ENCODE data around the gene CINP. TPM values are rescaled to one million over a fixed set of nuclear protein-coding genes. Genes with fewer than 3 reads are reported as not detected.

The CINP gene
- total and polyA plus RNA-seq, 9 of the 15 experiments (the other 6 are each of a cell fraction or from before 2014, with no cell fraction given): 36.3 to 63.2 (median 43.7) TPM

DNA sequence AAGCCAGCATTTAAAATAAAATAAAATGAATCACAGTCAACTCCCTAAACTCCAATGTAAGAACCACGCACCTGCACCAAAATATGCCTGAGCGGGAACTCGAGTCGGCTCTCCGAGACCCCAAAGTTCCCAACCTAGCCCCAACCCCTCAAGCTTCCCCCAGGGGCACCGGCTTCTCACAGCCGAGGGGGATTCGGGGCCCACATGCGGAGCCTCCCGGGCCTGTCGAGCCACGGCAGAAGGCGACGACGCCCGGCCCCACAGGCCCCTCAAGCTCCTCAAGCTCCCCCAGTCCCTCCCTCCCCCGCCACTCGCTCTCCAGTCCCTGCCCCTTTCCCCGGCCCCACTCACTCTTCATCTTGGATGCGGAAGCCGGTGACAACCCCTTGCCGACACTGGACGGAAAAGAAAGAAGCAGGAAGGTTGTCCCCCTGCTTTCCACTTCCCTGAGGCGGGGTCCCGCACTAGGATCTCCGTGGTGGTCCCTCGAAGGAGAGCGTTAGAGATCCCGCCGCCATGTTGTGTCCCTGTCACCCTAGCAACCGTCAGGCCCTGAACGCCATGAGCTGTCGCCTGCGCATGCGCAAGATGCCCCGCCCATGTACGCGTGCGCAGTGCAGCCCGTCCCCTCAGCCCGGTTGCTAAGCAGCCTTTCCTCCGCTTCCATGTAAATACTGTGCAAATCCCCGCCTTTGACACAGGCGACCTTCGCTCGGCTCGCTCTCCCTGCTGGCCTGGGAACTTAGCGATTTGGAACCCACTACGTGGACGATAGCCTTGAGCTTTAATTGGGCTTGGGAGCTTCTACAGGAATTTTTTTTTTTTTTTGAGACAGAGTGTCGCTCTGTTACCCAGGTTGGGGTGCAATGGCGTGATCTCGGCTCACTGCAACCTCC, 57.8 kb downstream of the CINP start, which contains the start of gene MOK (continued):
- TF ChIP-seq GATA2 (CRISPR knock-in tag; IDR thresholded peaks at IDR 0.05): no peak
- TF ChIP-seq FOXK2 (conservative IDR thresholded peaks at IDR 0.05 in 1 of 2, IDR thresholded peaks at IDR 0.05 in 1 of 2; ENCODE audit: low read depth in 2 of 2): peak; percentile 70 to 80; a peak in 3 of 4 replicates
- TF ChIP-seq ZNF274 (IDR thresholded peaks at IDR 0.05; ENCODE audit: borderline replicate concordance, low read depth, low read length): no peak
- TF ChIP-seq POLR2B (IDR thresholded peaks at IDR 0.05; ENCODE audit: low read depth, partially characterized antibody): peak; percentile 90
- TF ChIP-seq ZNF830 (CRISPR knock-in tag; IDR thresholded peaks at IDR 0.05): no peak
- TF ChIP-seq ZNF232 (CRISPR knock-in tag; IDR thresholded peaks at IDR 0.05): no peak
- peak; percentile 97 for TF ChIP-seq MEIS2 (IDR thresholded peaks at IDR 0.05; ENCODE audit: partially characterized antibody)
- no peak for TF ChIP-seq ZNF282 (CRISPR knock-in tag; IDR thresholded peaks at IDR 0.05)
- peak; percentile 49; the same call in 1 of the 2 replicates for TF ChIP-seq HCFC1 (IDR thresholded peaks at IDR 0.05; ENCODE audit: low read depth, low read length)
- peak; percentile 98 for TF ChIP-seq SAP30 (IDR thresholded peaks at IDR 0.05; ENCODE audit: borderline replicate concordance, insufficient read depth, low read depth, low read length, poor library complexity, severe bottlenecking)
- TF ChIP-seq ZNF644 (tag; IDR thresholded peaks at IDR 0.05; ENCODE audit: low read depth): no peak
- TF ChIP-seq ATF7 (IDR thresholded peaks at IDR 0.05): peak; percentile 31; the same call in 1 of the 2 replicates
- peak; percentile 13; the same call in 1 of the 2 replicates for TF ChIP-seq POLR2G (IDR thresholded peaks at IDR 0.05; ENCODE audit: low read depth, low read length)
- no peak for TF ChIP-seq ZNF431 (CRISPR knock-in tag; IDR thresholded peaks at IDR 0.05)
- no peak for TF ChIP-seq FOS (IDR thresholded peaks at IDR 0.05; ENCODE audit: extremely low read depth, insufficient read length)
- TF ChIP-seq ZNF239 (CRISPR knock-in tag; IDR thresholded peaks at IDR 0.05): no peak
- TF ChIP-seq, protein P1, sequence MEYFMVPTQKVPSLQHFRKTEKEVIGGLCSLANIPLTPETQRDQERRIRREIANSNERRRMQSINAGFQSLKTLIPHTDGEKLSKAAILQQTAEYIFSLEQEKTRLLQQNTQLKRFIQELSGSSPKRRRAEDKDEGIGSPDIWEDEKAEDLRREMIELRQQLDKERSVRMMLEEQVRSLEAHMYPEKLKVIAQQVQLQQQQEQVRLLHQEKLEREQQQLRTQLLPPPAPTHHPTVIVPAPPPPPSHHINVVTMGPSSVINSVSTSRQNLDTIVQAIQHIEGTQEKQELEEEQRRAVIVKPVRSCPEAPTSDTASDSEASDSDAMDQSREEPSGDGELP (CRISPR knock-in tag; IDR thresholded peaks at IDR 0.05; ENCODE audit: borderline replicate concordance): peak; percentile 48; the same call in 1 of the 2 replicates
- TF ChIP-seq, protein P2, sequence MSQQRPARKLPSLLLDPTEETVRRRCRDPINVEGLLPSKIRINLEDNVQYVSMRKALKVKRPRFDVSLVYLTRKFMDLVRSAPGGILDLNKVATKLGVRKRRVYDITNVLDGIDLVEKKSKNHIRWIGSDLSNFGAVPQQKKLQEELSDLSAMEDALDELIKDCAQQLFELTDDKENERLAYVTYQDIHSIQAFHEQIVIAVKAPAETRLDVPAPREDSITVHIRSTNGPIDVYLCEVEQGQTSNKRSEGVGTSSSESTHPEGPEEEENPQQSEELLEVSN (IDR thresholded peaks at IDR 0.05; ENCODE audit: borderline replicate concordance in 1 of 2, extremely low read depth in 1 of 2, insufficient read depth in 1 of 2, insufficient read length in 1 of 2, low read depth in 1 of 2, low read length in 1 of 2, poor library complexity in 1 of 2, severe bottlenecking in 1 of 2): peak; percentile 17 to 24
- TF ChIP-seq YY1 (IDR thresholded peaks at IDR 0.05; ENCODE audit: borderline replicate concordance in 1 of 3, control insufficient read depth in 1 of 3, extremely low read depth in 1 of 3, insufficient read depth in 3 of 3, insufficient read length in 1 of 3, insufficient replicate concordance in 2 of 3, low read depth in 1 of 3, low read length in 2 of 3): peak; percentile 78 to 95 (median 89)
- TF ChIP-seq, protein P3, sequence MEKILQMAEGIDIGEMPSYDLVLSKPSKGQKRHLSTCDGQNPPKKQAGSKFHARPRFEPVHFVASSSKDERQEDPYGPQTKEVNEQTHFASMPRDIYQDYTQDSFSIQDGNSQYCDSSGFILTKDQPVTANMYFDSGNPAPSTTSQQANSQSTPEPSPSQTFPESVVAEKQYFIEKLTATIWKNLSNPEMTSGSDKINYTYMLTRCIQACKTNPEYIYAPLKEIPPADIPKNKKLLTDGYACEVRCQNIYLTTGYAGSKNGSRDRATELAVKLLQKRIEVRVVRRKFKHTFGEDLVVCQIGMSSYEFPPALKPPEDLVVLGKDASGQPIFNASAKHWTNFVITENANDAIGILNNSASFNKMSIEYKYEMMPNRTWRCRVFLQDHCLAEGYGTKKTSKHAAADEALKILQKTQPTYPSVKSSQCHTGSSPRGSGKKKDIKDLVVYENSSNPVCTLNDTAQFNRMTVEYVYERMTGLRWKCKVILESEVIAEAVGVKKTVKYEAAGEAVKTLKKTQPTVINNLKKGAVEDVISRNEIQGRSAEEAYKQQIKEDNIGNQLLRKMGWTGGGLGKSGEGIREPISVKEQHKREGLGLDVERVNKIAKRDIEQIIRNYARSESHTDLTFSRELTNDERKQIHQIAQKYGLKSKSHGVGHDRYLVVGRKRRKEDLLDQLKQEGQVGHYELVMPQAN (IDR thresholded peaks at IDR 0.05; ENCODE audit: borderline replicate concordance): peak; percentile 98
- TF ChIP-seq, protein P4, sequence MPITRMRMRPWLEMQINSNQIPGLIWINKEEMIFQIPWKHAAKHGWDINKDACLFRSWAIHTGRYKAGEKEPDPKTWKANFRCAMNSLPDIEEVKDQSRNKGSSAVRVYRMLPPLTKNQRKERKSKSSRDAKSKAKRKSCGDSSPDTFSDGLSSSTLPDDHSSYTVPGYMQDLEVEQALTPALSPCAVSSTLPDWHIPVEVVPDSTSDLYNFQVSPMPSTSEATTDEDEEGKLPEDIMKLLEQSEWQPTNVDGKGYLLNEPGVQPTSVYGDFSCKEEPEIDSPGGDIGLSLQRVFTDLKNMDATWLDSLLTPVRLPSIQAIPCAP (CRISPR knock-in tag; IDR thresholded peaks at IDR 0.05; ENCODE audit: borderline replicate concordance): no peak
